Measurements from ENCODE around the gene ACVR2B. TPM values are rescaled to one million over a fixed set of nuclear protein-coding genes. Genes with fewer than 3 reads are reported as not detected.

ACVR2B gene
- total and polyA plus RNA-seq, 2 of the 13 experiments (the other 11 are each of a cell fraction or from before 2014, with no cell fraction given) = 10.0 to 12.7 TPM

- TF ChIP-seq, protein P1, sequence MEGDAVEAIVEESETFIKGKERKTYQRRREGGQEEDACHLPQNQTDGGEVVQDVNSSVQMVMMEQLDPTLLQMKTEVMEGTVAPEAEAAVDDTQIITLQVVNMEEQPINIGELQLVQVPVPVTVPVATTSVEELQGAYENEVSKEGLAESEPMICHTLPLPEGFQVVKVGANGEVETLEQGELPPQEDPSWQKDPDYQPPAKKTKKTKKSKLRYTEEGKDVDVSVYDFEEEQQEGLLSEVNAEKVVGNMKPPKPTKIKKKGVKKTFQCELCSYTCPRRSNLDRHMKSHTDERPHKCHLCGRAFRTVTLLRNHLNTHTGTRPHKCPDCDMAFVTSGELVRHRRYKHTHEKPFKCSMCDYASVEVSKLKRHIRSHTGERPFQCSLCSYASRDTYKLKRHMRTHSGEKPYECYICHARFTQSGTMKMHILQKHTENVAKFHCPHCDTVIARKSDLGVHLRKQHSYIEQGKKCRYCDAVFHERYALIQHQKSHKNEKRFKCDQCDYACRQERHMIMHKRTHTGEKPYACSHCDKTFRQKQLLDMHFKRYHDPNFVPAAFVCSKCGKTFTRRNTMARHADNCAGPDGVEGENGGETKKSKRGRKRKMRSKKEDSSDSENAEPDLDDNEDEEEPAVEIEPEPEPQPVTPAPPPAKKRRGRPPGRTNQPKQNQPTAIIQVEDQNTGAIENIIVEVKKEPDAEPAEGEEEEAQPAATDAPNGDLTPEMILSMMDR (CRISPR knock-in tag; IDR thresholded peaks at IDR 0.05) = peak; percentile 12; the same call in 1 of the 2 replicates
- no peak for TF ChIP-seq NFIC (IDR thresholded peaks at IDR 0.05; ENCODE audit: low read length)
- TF ChIP-seq ZSCAN29 (CRISPR knock-in tag; conservative IDR thresholded peaks at IDR 0.05) = peak; percentile 40; the same call in 1 of the 2 replicates
- TF ChIP-seq IRX3 (CRISPR knock-in tag; IDR thresholded peaks at IDR 0.05; ENCODE audit: borderline replicate concordance, low read depth) = 0 out of 2 replicates have a peak, but pooled peaks have one; percentile 39
- 0 out of 2 replicates have a peak, but pooled peaks have one; percentile 40 for TF ChIP-seq TGIF2 (CRISPR knock-in tag; IDR thresholded peaks at IDR 0.05)
- no peak for TF ChIP-seq TARDBP (CRISPR knock-in tag; IDR thresholded peaks at IDR 0.05)
- TF ChIP-seq GTF3A (CRISPR knock-in tag; conservative IDR thresholded peaks at IDR 0.05) = no peak
- TF ChIP-seq FOXJ3 (CRISPR knock-in tag; IDR thresholded peaks at IDR 0.05; ENCODE audit: borderline replicate concordance) = no peak
- TF ChIP-seq RNF2 (conservative IDR thresholded peaks at IDR 0.05; ENCODE audit: low read depth) = no peak
- peak; percentile 24; the same call in 1 of the 2 replicates for TF ChIP-seq FOXO1 (CRISPR knock-in tag; IDR thresholded peaks at IDR 0.05)
- peak; percentile 80 for TF ChIP-seq RBFOX2 (IDR thresholded peaks at IDR 0.05; ENCODE audit: low read depth, low read length)
- 0 out of 2 replicates have a peak, but pooled peaks have one; percentile 10 for TF ChIP-seq SETDB1 (CRISPR knock-in tag; IDR thresholded peaks at IDR 0.05; ENCODE audit: borderline replicate concordance)
- TF ChIP-seq, protein P2, sequence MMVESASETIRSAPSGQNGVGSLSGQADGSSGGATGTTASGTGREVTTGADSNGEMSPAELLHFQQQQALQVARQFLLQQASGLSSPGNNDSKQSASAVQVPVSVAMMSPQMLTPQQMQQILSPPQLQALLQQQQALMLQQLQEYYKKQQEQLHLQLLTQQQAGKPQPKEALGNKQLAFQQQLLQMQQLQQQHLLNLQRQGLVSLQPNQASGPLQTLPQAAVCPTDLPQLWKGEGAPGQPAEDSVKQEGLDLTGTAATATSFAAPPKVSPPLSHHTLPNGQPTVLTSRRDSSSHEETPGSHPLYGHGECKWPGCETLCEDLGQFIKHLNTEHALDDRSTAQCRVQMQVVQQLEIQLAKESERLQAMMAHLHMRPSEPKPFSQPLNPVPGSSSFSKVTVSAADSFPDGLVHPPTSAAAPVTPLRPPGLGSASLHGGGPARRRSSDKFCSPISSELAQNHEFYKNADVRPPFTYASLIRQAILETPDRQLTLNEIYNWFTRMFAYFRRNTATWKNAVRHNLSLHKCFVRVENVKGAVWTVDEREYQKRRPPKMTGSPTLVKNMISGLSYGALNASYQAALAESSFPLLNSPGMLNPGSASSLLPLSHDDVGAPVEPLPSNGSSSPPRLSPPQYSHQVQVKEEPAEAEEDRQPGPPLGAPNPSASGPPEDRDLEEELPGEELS (CRISPR knock-in tag; IDR thresholded peaks at IDR 0.05) = peak; percentile 62
- peak; percentile 18 for TF ChIP-seq HNRNPLL (IDR thresholded peaks at IDR 0.05; ENCODE audit: low read depth, low read length, poor library complexity, severe bottlenecking)
- 0 out of 2 replicates have a peak, but pooled peaks have one; percentile 14 for TF ChIP-seq GLI4 (CRISPR knock-in tag; IDR thresholded peaks at IDR 0.05; ENCODE audit: borderline replicate concordance)
- peak; percentile 63 for TF ChIP-seq ZNF883 (CRISPR knock-in tag; IDR thresholded peaks at IDR 0.05; ENCODE audit: not compliant biosample characterization)
- TF ChIP-seq, protein P3, sequence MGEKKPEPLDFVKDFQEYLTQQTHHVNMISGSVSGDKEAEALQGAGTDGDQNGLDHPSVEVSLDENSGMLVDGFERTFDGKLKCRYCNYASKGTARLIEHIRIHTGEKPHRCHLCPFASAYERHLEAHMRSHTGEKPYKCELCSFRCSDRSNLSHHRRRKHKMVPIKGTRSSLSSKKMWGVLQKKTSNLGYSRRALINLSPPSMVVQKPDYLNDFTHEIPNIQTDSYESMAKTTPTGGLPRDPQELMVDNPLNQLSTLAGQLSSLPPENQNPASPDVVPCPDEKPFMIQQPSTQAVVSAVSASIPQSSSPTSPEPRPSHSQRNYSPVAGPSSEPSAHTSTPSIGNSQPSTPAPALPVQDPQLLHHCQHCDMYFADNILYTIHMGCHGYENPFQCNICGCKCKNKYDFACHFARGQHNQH (CRISPR knock-in tag; IDR thresholded peaks at IDR 0.05) = 0 out of 2 replicates have a peak, but pooled peaks have one; percentile 26
- TF ChIP-seq BRF2 (CRISPR knock-in tag; IDR thresholded peaks at IDR 0.05) = no peak
- TF ChIP-seq MTA1 (CRISPR knock-in tag; IDR thresholded peaks at IDR 0.05; ENCODE audit: borderline replicate concordance) = 0 out of 2 replicates have a peak, but pooled peaks have one; percentile 7
- 0 out of 2 replicates have a peak, but pooled peaks have one; percentile 5 for TF ChIP-seq ZNF891 (CRISPR knock-in tag; IDR thresholded peaks at IDR 0.05)
- no peak for TF ChIP-seq ZNF775 (CRISPR knock-in tag; IDR thresholded peaks at IDR 0.05; ENCODE audit: borderline replicate concordance)
- TF ChIP-seq ZNF274 (CRISPR knock-in tag; IDR thresholded peaks at IDR 0.05) = peak; percentile 54; the same call in 1 of the 2 replicates
- TF ChIP-seq ESRRA (CRISPR knock-in tag; IDR thresholded peaks at IDR 0.05; ENCODE audit: low read depth) = peak; percentile 20; the same call in 1 of the 2 replicates
- TF ChIP-seq RBM22 (optimal IDR thresholded peaks at IDR 0.05; ENCODE audit: low read length) = peak; percentile 8
Observed at GRCh38 chr3:38454178-38454883, 641 bp downstream of the ACVR2B start (continued).

Measured in HepG2 (cell line).